Testis (tissue), 2 donors: ENCODE results near the gene DENND1A.

ENCODE experiments used
- CTCF ChIP-seq, 3 experiments: fragments of 450-650 bp in 2 of 3; fragments of 200-600 bp in 1 of 3; sonication (generic) in 1 of 3; IDR thresholded peaks; one replicate each; pipeline ENCODE4 v1.5.1; 2016 to 2019; ENCODE audit warnings: antibody characterized with exemption in 3 of 3, mild to moderate bottlenecking in 2 of 3, moderate library complexity in 1 of 3
- POLR2A ChIP-seq: fragments of 450-650 bp; IDR thresholded peaks from one replicate; pipeline ENCODE4 v1.6.1; 2017; ENCODE audit warnings: antibody characterized with exemption, mild to moderate bottlenecking, moderate library complexity

- TF ChIP-seq POLR2A (no peak), CTCF (IDR thresholded peaks at IDR 0.05) (no peak)
Measured at GRCh38 chr9:123742009-123742767, 187.7 kb downstream of the DENND1A start.
